ENCODE results near the gene HGF.
"Not testable (repeated sequence)": the region's sequence is repeated elsewhere in the genome, so short reads cannot be mapped to it uniquely, and the experiment has no call there.

The HGF gene

DNA sequence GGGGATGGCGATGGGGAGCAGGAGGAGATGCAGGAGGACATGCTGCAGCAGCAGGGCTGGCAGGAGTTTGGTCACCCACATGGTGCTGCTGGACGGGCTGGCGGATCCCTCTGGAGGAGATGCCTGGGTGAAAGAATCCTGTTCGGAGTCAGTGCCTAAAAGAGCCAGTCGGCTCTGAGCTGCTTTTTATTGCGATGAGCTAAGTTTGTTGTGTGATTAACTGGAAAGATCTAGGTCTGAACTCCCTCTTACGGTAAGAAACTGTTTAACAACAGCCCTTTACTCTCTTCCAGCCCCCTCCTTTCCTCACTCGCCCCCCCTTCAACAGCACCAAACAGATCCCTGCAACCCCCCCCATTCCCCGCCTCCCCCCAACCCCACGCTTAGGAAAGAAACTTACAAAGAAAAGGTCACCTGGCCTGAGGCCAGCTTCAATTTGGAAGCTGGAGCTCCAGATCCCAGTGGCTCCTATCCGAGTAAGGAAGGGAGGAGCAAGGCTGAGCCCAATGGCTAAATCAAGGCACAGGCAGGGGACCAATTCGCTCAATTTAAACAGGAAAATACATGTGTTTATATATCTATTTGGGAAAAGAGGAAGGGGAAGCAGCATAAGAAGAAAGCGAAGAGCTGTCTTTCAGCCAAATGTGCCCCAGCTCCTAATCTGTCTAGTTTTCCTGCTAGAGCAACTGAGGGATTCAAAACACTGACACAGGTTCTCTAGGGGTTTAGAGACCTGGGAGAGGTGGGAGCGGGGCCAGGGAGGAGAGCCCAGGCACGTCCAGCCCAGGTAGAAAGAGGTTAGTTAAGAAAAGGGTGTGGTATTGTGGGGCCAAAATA, at the start of gene HGF:
Gene HGF (minus strand): TSS at position 157 of the 837 bp plus-strand sequence. CDS start 76 bp downstream, at position 81.
- ATAC-seq, result no peak

DNA sequence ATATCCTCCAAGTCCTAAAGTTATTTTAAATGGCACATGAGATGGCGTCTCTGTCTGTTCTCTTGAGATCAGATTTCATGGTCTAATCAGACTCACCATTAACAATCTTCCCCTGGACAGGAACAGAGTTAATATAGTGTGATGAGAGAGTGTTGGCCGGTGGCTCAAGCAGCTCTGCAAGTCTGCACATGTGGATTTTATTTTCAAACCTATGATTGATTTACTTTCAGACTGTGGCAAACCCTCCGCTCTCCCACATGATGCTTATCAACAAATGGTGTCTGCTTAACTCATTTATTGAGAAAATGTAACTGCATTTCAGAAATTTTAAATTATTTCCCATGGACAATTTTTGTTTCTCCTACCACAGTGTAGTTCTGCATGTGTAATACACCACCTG, 46.5 kb upstream of the HGF start:
- no peak for ATAC-seq

DNA sequence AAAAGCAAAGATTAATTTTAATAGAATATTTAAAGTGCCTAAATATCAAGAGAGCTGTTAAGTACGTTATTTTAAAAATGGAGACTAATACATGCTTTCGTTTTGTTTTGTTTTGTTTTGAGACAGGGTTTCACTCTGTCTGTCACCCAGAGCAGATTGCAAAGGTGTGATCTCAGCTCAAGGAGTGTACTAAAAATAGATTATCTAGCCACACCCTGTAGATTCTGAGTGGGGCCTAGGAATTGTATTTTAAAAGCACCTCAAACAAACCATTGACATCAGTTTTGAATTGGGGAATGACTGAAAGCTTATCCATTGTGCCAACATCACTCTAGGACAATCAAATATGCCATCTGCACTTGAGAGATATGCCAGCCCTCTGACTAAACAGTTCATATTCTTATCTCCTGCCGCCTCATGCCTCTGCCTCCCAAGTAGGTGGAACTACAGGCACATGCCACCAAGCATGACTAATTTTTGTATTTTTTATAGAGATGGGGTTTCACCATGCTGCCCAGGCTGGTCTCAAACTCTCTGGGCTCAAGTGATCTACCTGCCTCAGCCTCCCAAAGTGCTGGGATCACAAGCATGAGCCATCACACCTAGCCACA, 43.1 kb upstream of the HGF start:
- not testable (repeated sequence) for ATAC-seq

DNA sequence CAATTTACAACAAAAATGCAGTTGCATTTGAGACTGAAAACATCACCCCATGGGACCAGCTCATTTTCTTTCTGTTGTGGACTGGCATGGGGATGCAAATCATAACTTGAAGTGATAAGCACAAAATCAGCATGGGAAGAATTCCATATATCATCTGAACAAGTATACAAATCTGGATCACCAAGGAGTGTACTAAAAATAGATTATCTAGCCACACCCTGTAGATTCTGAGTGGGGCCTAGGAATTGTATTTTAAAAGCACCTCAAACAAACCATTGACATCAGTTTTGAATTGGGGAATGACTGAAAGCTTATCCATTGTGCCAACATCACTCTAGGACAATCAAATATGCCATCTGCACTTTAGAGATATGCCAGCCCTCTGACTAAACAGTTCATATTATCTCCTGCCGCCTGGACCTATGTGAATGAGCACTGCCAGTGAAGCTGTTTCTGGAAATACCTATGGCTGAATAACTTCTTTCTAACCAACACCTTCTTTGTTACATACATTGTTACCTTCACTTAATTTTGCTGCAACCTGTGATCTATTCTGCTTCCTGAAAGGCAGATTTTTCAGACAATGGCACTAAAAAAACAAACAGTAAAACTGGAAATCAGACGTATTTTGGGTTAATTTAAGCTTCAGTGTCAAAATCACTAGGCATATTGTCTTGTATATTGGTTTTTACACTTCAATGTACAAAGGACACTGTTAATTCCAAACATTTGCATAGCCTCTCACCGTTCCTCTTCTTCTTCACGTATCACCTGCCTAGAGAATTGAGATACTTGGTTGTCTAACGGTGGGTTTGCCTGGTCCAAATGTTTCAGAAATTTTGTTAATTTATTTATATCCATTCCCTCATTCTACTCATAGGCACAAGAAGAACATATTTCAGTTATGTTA, 42.4 kb upstream of the HGF start:
- ATAC-seq, result no peak

DNA sequence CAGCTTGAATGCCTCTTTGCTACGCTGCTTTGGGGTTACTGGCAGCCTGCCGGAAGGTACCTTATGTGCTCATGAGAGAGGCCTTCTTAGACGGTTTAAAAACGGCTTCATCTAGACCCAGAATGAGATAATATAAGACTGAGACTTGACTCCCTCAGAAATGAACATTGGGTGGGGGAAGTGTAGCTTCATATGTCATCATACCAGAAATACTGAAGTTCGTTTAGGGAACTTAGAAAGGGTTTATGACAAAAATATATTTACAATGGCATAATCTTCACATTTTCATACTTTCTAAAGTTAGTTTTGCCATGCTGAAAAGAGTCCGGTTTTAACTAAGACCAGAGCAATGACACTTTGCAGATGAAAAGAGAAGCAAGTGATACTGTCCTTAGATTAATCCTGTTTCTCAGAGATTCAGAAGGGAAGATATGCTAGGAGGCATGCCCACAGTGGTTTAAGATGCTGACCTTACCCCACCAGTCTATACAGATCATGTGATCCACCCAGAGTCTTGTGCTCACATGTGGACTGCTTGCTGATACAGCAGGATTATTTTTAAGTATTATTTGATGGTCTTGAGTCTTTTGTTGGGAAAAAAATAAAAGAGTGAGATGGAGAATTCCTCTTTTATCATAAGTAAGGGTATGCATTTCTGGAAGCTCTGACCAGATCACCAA, 40.8 kb upstream of the HGF start:
- ATAC-seq, result no peak

DNA sequence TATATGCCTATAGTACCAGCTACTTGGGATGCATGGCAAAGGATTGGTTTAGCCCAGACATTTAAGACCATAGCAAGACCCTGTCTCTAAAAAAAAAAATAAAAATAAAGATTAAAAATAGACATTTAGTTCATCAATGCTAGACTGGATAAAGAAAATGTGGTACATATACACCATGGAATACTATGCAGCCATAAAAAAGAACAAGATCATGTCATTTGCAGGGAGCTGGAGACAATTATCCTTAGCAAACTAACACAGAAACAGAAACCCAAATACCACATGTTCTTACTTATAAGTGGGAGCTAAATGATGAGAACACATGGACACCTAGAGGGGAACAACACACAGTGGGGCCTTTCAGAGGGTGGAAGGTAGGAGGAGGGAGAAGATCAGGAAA, 38.5 kb upstream of the HGF start:
- ATAC-seq, result not testable (repeated sequence)

DNA sequence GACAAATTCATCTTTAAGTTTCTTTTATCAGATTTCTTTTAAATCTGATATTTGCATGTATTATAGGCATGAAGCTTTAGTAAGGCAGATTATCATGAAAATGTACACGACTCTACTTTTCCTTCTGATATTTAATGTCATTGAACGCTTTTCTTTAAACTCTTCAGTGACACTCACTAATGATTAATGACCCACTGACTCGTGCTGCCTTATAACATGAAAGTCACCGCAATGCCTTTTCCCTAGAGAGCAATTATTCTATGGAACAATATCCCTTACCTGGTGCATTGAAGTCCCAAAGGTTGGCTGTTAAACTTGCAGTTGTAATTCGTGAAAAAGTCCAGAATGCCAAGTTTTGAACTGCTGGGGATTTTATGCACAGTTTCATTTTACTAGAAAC, 33.4 kb upstream of the HGF start:
- ATAC-seq, result no peak

DNA sequence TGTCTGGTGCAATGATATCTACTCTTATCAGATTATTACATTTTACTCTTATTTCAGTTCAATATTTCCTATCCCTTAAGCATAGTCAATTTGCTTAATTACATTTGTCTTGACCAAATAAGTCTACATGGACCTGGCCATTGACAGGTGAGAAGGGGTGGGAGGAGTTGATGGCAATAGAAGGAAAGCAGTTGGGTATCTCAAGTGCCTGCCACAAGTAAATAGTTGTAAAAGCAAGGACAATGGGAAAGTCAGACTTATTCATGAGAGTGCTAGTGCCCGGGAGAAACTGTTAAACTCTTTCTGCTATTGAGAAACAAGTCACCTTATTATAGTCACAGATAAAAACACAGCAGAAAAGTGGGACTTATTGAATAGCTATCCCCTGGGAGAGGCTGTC, 32.4 kb upstream of the HGF start:
- no peak for ATAC-seq

DNA sequence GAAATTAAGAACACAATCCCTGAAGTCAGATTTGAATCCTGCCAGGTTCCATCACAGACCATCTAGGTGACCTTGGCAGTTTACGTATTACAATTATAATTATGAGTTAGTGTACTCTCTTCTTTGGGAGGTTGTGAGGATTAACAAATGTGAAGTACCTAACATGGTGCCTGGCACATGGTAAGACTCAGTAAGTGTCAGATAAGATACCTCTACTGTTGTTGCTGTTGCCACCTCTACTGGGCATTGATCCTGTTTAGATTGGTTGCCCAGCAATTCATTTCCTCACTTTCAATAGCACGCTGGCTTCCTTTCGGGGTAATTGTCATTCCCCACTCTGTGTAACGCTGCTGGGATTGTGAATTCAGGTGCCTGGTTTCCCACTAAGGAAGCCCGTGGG, 31.7 kb upstream of the HGF start:
- ATAC-seq, result no peak

DNA sequence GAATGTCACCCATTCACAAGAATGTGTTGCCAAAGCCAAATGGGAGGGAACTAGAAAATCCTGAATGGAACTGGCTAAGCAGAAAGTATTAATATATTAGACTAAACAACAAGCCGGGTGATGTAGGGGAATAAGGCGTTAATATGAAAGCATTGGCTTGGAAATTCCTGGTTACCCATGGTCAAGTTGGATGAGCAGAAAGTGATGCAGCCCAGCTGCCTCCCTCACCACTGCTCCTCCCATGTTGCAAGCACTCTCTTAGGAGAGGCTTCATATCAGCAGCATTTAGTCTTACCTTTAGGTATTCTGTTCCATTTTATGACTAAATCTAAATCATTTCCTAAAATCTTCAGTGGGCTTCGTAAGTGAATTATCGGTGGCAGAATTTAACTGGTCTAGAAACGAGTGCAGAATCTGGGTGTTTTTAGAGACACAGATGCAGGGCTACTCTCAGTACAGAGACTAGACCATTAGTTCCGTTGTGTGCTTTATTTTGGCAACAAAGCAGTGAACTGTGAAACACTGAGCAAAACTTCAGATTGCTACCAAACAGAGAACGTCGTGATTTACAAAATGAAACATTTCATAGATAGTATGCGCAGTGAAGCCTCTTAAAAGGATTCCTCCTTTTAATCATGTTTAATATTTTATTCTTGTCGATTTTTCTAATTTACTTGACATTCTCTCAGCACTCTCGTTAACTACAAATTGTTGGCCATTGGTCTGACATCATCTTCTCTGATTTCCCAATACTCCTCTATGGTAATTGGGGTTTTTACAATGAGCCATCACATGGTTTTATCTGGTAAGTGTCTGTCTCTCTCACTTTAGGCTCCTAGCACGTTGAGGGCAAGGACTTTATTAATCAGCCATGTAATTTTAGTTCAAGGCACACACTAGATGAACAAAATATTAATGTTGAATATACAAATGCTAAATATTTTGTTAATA, 22.0 kb upstream of the HGF start:
- ATAC-seq, result no peak

DNA sequence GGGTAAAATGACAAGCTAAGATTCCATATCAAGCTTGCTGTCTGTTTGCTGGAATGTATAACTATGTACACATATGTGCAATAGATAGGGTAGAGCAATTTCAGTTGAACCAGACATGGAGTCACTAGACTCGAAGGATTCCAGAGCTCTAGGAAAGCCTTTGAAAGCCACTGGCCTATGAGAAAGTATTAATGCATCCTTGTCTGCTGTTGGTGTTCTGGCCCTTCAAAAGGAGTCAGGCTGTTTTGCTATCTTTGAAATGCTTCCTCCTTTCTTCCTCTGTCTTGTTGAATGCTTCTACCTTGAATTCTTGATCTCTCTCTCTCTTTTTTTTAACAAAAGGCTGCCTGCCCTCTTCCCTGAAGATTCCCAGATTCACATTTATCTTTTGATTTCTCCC, 20.8 kb upstream of the HGF start:
- no peak for ATAC-seq

DNA sequence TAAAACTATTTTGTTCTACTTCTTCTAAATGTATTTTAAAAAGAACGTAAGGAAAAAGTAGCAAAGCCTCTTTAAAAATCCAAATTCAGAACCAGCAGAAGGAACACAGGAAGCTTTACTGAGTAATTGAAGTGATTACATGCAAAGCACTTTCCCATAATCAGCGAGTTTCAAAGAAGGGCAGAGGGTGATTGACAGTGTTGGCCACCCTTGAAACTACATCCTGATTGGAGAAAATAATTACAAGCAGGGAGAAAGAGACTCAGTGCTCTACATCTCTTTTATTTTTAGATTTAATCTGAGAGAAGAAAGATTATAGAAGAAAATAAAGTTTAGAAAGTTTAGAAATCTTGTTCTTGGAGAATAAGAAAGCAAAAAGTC, 20.3 kb upstream of the HGF start:
- ATAC-seq, result no peak

DNA sequence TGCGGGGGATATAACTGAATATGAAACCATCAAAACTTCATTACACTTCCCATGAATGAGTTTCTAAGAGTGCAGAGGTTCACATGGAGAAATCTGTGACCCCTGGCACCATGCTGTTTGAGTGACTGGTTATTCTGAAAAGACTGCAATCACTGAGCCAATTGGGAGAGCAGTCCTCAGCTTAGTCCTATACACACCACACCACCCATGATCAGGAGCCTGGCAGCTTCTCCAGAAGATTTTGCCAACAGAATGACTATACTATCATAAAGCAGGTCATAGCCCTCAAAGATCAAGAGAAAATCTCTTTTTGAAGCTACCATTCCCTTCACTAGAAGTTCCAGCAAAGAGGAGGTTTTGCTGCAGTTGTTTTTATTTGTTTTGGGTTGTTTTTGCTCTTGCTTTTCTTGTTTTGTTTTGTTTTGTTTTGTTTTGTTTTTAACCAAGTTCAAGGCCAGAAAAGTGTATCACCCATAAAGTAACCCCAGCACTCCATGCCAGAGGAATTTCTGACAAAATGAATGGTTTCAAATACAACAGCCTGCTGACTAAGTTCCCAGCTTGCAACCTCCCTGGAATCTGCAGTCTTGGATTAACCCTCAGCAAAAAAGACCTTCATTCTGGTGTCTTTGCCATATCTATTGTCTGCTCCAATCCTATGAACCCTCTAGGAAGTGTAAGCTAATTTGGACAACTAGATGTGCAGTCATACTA, 19.7 kb upstream of the HGF start:
- ATAC-seq, result no peak

DNA sequence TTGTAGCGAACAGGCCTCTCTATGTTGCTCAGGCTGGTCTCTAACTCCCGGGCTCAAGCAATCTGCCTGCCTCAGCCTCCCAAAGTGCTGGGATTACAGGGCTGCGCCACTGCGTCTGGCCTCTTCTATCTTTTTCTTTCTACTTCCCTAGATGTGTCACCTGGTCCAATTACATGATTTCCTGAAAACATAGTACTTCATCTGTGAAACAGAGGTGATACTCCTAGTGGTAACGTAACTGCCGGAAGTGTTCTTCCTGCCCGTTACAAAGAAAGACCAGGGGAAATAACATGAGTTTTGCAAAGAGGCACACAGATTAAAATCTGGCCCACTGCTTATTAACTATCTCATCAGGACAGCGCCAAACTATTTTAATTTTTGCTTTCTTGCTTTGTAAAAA, 18.4 kb upstream of the HGF start:
- ATAC-seq, result no peak

DNA sequence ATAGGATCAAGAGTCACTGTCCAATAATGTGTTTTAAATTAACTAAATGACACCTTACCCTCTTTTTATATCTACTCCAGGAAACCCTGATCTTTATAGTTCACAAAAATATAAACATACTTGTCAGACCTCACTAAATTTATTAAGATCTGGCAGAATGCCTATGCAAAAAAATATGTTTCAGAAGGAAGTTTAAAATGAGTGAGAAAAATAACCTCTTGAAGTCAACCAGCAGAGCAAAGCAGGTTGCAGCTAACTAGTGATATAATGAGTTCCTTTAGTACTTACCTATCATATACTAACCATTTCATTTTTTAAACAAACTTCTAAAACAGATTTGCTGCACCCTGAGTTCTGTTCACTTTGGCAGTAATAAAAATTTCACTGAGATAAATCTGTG, 14.0 kb upstream of the HGF start:
- no peak for ATAC-seq

DNA sequence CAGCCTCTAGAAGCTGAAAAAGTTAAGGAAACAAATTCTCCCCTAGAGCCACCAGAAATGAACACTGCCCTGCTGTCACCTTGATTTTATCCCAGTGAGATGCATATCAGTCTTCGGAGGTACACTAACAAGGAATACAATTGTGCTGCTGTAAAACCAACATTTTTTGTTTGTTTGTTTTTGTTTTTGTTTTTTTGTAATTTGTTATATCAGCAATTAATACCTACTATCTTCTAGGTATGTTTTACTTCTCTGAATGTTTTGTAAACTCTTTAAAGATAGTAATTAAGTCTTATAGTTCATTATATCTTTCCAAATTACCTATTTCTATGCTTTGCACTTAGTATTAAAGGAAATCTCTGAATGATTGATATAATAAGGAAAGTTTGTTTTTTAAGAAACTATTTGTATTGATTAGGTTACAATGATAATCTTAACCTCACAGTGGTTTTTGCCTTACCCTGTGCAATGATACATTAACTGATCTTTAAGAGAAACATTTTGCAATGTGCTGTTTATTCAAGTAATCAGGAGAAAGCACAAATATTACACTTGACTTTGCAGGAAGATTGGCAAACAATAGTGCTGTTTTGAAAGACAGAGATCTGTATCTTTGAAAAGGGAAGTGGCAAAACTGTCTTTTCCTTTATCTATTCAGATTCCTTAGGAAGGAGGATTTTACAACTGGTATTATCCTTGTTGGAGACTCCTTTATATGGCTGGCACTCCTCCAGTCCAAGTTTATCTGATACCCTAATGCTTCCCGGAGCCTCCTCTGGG, 11.3 kb upstream of the HGF start:
- no peak for ATAC-seq

DNA sequence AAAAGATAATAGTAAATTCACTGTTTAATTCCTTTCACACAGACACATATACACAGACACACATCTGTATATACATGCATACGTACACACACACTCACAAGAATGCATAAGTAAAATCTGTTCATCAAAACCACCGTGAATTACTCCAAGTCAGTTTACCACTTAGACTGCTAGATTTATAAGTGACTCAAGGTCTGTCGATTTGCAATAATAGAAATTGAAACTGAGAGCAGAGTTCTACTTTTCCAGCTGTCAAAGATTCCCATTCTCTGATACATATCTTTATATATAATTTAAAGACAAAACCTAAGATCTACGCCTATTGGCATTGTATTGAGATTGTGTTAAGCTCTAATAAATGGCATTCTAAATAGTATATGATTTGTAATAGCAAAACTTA, 9.9 kb upstream of the HGF start:
- ATAC-seq, result no peak

DNA sequence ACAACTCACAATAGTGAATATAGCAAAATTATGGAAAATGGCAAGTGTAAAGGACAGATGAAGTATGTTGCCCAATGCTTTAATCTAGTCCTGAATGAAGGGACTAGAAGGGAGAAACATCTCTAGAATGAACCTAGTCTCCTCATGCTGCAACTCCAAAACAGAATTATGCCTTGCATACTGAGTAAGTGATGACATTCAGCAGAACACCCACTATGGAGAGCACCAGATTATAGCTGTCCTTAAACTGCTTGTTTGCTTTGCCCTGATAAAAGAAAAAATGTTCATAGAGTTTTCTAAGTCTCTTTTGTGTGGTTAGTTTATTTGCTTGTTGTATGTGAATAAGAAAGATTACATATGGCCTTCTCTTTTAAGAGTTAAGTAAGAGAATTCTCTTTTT, 7.8 kb upstream of the HGF start:
- no peak for ATAC-seq

DNA sequence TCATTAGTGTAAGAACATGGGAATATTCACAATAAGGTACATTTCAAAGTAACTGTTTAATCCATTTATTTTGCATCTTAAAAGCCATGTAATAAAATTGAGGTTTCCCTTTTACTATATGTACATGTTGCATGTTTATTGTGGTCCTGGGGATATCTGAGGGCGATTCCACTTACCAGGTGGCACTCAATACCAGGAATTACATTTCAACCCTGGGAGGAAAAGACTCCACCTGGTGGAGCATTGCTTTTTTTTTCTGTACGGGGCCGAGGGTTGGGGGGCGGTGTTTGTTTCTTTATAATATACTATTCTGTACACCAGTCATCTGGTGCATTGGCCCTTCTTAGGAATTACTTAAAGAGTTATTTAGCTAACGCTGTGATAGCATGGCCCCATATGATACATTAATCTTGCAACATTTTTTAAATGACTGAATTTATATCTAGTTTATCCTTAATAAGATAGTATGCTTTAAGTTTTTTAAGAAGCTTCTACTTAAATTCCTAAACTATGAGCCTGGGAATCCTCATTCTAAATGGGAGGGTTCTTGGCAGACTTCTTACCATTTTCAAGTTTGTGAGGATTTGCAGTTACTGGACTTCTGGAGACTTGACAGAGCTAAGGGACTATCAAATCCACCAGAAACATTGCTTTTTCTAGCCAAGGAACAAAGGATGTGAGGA, 7.2 kb upstream of the HGF start:
- ATAC-seq, result no peak

DNA sequence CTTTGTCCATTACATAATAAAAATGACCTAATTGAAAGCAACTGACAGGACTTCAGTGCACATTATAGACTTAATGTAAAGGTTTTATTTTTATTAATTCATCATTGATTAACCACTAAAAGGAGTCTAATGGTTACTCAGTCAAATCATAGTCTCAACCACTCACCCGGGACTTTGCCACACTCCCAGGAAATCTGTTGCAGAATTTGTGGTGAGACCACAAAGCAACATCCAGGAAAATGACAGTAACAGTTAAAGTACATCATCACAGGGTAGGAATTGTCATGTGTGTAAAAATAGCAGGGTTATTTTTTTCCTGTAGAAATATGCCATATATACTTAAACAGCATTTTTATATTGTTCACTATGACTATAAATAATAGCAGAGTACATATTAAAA, 6.3 kb upstream of the HGF start:
- ATAC-seq, result no peak
